ENCODE results near the gene ELMO1.

Gene ELMO1

GRCh38 chr7:37336259-37336658 is 112.4 kb downstream of the ELMO1 start:
- TF ChIP-seq CTCF (IDR thresholded peaks at IDR 0.05; ENCODE audit: insufficient read depth, low read length, missing control alignments), result no peak
- CTCF ChIA-PET, result no interaction called here
- DNase-seq (ENCODE audit: low read depth, low spot score), result no peak
- POLR2A ChIA-PET, result no interaction called here
- no peak overlapping the region for H3K4me3 ChIP-seq (ENCODE audit: low read depth, low read length)

GRCh38 chr7:37333075-37333474 is 115.6 kb downstream of the ELMO1 start:
- ChIA-PET POLR2A (no interaction called here), CTCF (no interaction called here)
- H3K4me3 ChIP-seq (ENCODE audit: low read depth, low read length), result no peak overlapping the region
- no peak for DNase-seq (ENCODE audit: low read depth, low spot score)
- TF ChIP-seq CTCF (IDR thresholded peaks at IDR 0.05; ENCODE audit: insufficient read depth, low read length, missing control alignments), result no peak

- TF ChIP-seq CTCF (IDR thresholded peaks at IDR 0.05; ENCODE audit: insufficient read depth, low read length, missing control alignments), result no peak
- no peak overlapping the region for H3K4me3 ChIP-seq (ENCODE audit: low read depth, low read length)
- ChIA-PET CTCF (no interaction called here), POLR2A (no interaction called here)
- DNase-seq (ENCODE audit: low read depth, low spot score), result no peak
Observed at GRCh38 chr7:37332243-37333016, 116.2 kb downstream of the ELMO1 start.

DNA sequence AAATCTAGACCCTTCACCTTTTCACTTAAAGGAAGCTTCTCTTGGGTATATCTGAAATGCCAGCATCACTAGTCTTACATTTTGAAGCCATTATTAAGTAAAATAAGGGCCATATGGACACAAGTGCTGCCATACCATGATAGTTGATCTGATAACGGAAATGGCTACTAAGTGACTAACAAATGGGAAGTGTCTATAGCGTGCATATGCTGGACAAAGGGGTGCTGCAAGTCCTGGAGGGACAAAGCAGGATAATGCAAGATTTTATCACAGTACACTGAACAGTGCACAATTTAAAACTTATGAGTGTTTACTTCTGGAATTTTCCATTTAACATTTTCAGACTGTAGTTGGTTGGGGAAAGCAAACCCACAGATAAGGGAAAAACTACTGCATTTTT is 117.9 kb downstream of the ELMO1 start:
- CTCF ChIA-PET, result no interaction called here
- no peak overlapping the region for H3K4me3 ChIP-seq (ENCODE audit: low read depth, low read length)
- POLR2A ChIA-PET, result no interaction called here
- DNase-seq (ENCODE audit: low read depth, low spot score), result no peak
- no peak for TF ChIP-seq CTCF (IDR thresholded peaks at IDR 0.05; ENCODE audit: insufficient read depth, low read length, missing control alignments)

DNA sequence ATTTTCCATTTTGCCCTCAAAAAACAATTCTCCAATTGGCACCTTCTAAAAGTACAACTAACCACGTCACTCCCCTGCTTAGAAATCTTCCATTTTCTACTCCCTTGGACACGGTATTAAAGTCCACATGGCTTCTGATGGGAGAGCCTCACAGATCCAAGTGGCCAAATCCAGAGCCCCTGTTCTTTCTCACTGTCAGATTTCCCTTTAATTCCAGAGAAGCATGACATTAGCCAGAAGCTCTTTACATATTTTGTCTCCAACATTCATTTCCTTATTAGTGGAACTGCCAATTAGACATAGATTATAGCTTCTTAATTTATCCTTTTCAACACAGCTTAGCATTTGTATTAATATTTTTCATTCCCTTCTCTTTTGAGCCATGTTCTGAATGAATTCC is 118.7 kb downstream of the ELMO1 start:
- ChIA-PET CTCF (no interaction called here), POLR2A (no interaction called here)
- no peak for TF ChIP-seq CTCF (IDR thresholded peaks at IDR 0.05; ENCODE audit: insufficient read depth, low read length, missing control alignments)
- H3K4me3 ChIP-seq (ENCODE audit: low read depth, low read length), result no peak overlapping the region
- DNase-seq (ENCODE audit: low read depth, low spot score), result no peak

GRCh38 chr7:37327288-37327687 is 121.4 kb downstream of the ELMO1 start:
- POLR2A ChIA-PET, result no interaction called here
- no peak for TF ChIP-seq CTCF (IDR thresholded peaks at IDR 0.05; ENCODE audit: insufficient read depth, low read length, missing control alignments)
- CTCF ChIA-PET, result no interaction called here
- no peak for DNase-seq (ENCODE audit: low read depth, low spot score)
- no peak overlapping the region for H3K4me3 ChIP-seq (ENCODE audit: low read depth, low read length)
